Breast epithelium (tissue), 3 donors: ENCODE measurements around the gene SLC41A3.

Experiments used
- CTCF ChIP-seq, 3 donors: fragments of 450-650 bp; IDR thresholded peaks; one replicate each; pipeline ENCODE4 v1.5.1; 2016 to 2017; ENCODE audit warnings: antibody characterized with exemption in 3 of 3, mild to moderate bottlenecking in 3 of 3, moderate library complexity in 3 of 3
- POLR2A ChIP-seq: fragments of 450-650 bp; IDR thresholded peaks from one replicate; pipeline ENCODE4 v1.6.1; 2016; ENCODE audit warnings: antibody characterized with exemption, mild to moderate bottlenecking, moderate library complexity
- POLR2AphosphoS5 ChIP-seq, 3 donors: sonication (generic); formaldehyde crosslinking; IDR thresholded peaks; one replicate each; pipeline ENCODE4 v1.6.1; 2017; ENCODE audit warnings: antibody characterized with exemption in 3 of 3

DNA sequence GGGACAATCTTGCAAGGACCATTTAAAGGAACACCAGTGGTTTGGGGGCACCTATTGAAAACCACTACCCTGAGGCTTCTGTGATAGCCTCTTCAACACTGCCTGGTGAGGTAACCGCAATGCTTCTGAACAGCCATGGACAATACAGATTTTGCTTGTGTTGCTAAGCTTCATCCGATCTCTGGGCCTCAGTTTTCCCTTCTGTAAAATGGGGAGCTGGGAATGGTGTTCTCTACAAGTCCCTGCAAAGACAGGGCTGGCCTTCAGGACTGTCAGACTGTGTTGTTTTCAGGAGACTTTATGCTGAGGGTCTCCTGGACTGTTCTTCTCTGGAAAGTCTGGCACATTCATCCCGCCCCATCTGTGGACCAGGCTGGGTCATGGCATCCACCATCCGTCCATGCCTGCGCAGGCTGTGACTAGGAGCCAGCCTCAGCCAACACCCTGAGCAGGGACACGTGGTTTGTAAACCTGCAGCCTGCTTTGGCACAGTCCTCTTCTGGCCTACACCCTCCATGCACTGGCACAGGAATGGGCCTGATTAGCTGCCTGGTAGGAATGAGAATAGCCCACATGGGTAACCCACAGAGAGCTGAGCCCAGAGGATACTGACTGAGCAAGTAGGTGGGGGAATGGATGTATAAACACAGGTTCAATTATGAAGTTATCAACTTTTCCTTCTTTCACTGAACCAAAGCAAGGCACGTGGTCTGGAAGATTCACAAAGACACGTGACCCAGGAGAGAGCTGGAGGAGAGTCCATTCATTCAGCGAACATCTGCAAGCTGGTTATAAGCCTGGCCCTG is 59.7 kb downstream of the SLC41A3 start:
- TF ChIP-seq CTCF (IDR thresholded peaks at IDR 0.05) (no peak), POLR2A (no peak), POLR2AphosphoS5 (IDR thresholded peaks at IDR 0.05) (no peak)
